NT2/D1 (cell line): ENCODE measurements around the gene HSDL2.
"Not testable (repeated sequence)": the region's sequence is repeated elsewhere in the genome, so short reads cannot be mapped to it uniquely, and the experiment has no call there.

Experiments used
- SUZ12 ChIP-seq: IDR thresholded peaks from 2 replicates; pipeline ENCODE4 v1.6.1; 2011; ENCODE audit not compliant: insufficient read length, insufficient read depth; ENCODE audit errors: extremely low read depth
- YY1 ChIP-seq: IDR thresholded peaks from 2 replicates; pipeline ENCODE4 v1.6.1; 2011; ENCODE audit not compliant: insufficient read length, insufficient read depth

- not testable (repeated sequence) for TF ChIP-seq SUZ12, YY1
These were observed 132.5 kb downstream of the HSDL2 start for GRCh38 chr9:112512377-112512776.
